K562 treated with DMSO at 1 percent for 4 hours (cell line): ENCODE measurements around the gene MALRD1. TPM values are rescaled to one million over a fixed set of nuclear protein-coding genes. Genes with fewer than 3 reads are reported as not detected.

Experiments
- total RNA-seq: library from RNA; unstranded; fragments of 300-600 nt; gene quantifications from 2 replicates; pipeline ENCODE4 v1.2.3, GENCODE V29; 2022; ENCODE audit not compliant: insufficient read depth

MALRD1 gene
- not detected in 2 replicates for total RNA-seq

GRCh38 chr10:19048489-19048888 is at the start of gene MALRD1:
Gene MALRD1 (plus strand): TSS chr10:19048801. CDS start chr10:19048939, 138 bp downstream.

